C4-2B (cell line): Measurements from ENCODE around the gene ADD3.

Source experiments
- H3K27ac ChIP-seq: fragments of 450-650 bp; 2 replicates; pipeline ENCODE4 v1.5.1; 2017
- ZFX ChIP-seq: fragments of 450-650 bp; IDR thresholded peaks from 2 replicates; pipeline ENCODE4 v1.6.1; 2017
- TF ChIP-seq, protein P1 (sequence below): fragments of 450-650 bp; conservative IDR thresholded peaks from 2 replicates; pipeline ENCODE4 v1.5.1; 2017; ENCODE audit warnings: mild to moderate bottlenecking

ADD3 gene

DNA sequence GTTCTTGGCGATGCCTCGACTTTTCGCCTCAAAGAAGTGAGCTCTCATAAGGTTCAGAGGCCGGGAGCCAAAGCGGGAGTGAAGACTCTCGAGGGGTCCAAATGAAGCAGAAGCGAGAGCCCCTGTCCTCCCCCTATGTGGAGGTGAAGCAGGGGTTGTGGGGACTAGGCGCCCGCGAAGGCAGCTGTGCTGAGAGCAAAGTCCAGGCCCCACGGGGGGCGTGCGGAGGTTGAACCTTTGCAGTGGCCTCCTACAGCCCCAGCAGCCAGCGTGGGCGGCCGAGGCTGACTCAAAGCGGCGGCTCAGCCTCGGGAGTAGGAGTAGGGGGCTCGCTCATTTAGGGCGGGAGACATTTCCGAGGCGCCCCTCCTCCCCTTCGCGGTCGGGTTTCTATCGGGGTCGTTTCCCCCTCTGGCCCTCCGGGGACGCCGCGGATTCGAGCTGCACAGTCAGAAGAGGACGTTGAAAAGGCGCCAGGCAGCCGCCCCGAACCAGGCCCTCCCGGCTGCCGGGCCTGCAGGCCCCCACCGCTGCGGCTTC is 553 bp upstream of the ADD3 start:
- H3K27ac ChIP-seq: no peak overlapping the region; the same call in 1 of the 2 replicates
- TF ChIP-seq ZFX: no peak
- TF ChIP-seq, protein P1, sequence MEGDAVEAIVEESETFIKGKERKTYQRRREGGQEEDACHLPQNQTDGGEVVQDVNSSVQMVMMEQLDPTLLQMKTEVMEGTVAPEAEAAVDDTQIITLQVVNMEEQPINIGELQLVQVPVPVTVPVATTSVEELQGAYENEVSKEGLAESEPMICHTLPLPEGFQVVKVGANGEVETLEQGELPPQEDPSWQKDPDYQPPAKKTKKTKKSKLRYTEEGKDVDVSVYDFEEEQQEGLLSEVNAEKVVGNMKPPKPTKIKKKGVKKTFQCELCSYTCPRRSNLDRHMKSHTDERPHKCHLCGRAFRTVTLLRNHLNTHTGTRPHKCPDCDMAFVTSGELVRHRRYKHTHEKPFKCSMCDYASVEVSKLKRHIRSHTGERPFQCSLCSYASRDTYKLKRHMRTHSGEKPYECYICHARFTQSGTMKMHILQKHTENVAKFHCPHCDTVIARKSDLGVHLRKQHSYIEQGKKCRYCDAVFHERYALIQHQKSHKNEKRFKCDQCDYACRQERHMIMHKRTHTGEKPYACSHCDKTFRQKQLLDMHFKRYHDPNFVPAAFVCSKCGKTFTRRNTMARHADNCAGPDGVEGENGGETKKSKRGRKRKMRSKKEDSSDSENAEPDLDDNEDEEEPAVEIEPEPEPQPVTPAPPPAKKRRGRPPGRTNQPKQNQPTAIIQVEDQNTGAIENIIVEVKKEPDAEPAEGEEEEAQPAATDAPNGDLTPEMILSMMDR: no peak

DNA sequence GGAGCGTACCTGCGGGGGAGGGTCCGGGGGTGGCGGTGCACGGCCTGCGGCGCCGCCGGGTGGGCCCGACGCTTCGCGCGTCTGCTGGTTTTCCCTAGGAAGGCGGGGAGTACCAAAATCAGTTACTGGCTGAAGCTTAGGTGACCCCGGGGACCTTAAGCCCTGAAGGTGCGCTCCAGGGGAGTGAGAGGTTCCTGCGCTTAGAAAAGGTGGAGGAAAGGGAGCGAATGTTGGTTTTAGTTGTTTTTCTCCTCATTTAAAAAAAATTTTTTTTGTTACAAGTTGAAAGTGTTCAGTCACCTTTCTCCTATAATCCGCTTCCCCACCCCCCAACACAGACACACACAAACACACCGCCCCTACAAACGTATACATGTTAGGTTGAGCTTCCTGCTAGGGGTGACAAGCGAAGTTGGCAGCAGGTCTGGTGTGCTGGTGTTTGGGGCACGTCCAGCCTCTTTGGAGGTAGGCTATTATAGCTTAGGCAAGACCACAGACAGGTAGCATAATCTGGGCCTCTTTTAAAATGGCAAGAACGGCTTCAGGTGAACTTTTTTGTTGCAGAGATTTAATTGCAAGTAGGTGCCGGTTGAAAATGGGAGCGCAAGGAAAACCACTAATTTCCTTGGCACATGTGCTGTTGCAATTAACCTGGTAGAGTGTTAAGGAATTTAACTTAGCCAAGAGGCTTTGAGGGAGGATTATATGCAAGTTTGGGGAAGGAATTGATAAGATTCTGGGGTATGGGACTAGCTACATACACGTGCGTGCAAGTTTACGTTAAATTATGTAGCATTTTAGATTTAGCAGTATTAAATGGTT is 945 bp downstream of the ADD3 start:
- peak overlapping the region; percentile 81 for H3K27ac ChIP-seq
- TF ChIP-seq, protein P1: no peak
- peak; percentile 29; the same call in 1 of the 2 replicates for TF ChIP-seq ZFX

DNA sequence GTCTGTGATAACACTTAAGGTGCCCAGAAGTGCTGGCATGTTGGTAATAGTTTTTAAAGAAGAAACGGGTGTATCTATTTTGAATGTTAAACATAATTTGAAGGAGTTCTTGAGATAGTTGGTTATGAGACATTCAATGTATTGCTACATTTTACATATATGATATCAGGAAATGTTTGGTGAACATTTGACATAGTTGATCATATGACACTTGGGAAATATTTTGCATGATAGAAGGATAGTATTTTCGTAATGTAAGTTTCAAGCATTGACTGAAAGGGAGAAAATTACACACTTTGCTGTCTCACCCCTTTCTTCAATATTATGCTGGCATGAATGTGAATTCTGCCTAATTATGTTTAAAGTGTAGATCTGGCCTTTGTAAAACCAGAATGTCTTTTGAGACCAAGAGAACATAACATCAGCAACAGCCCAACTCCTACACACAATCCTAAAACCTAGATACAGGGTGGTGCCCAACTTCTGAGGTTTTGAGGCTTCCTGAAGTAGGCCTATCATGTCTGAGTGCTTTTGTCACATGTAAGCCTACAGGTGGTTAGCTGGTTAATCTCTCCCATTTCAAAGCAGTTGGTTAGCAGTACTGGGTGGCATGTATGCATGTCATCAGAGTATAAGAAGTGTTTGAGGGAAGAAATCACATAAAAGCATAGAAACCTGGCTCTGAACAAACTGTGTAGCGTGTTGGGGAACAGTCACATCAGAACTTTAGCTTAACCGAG is 2.1 kb downstream of the ADD3 start:
- TF ChIP-seq ZFX: no peak
- TF ChIP-seq, protein P1: no peak
- peak overlapping the region; percentile 41; the same call in 1 of the 2 replicates for H3K27ac ChIP-seq

GRCh38 chr10:110010486-110011378 is 2.9 kb downstream of the ADD3 start:
- TF ChIP-seq ZFX: no peak
- H3K27ac ChIP-seq: peak overlapping the region; percentile 41; the same call in 1 of the 2 replicates

GRCh38 chr10:110011681-110012080 is 3.9 kb downstream of the ADD3 start:
- TF ChIP-seq ZFX: no peak
- TF ChIP-seq, protein P1: no peak
- H3K27ac ChIP-seq: no peak overlapping the region

DNA sequence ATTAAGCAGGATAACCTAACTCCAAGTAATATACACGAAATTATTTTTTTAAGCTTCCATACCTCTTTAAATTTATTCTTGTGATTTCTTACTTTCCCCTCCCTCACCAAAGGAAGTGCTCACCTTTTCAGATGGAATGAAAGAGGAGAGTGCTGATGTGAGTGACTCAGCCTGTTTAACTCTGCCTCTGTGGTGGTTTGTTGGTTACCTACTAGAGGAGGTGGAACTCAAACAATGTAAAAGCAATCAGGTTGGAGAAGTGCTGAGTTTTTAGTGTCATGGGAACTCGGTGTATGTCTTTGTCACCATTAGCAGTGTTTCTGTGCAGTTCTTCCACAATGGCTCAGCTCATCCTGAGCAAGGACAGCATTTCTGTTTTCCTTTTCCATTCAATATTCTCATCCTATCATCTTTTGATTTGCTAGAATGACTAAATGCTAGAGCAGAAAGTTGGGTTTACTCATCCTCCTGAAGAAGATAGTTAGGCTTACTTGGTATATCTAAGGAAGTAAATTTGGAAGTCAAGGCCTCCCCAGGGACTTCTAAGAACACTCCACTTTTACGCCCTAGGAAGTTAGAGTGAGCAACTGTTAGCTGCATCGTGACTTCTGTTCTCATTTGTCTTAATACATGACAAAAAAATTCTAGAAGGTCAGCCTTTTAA is 6.0 kb downstream of the ADD3 start:
- TF ChIP-seq, protein P1: no peak
- no peak for TF ChIP-seq ZFX
- H3K27ac ChIP-seq: no peak overlapping the region

GRCh38 chr10:110016039-110016438 is 8.3 kb downstream of the ADD3 start:
- H3K27ac ChIP-seq: no peak overlapping the region
- TF ChIP-seq, protein P1: peak; percentile 67
- TF ChIP-seq ZFX: no peak
